NT2/D1 (cell line): ENCODE results near the gene MYLK2.
"Not testable (repeated sequence)": the region's sequence is repeated elsewhere in the genome, so short reads cannot be mapped to it uniquely, and the experiment has no call there.

Experiments
- DNase-seq: peaks from one replicate; pipeline ENCODE4 v3.0.0-alpha.2; 2011; ENCODE audit warnings: low read depth, low spot score
- H3K27me3 ChIP-seq: 2 replicates; pipeline ENCODE4 v1.6.0; 2011; ENCODE audit warnings: mild to moderate bottlenecking; ENCODE audit not compliant: insufficient read length, insufficient read depth
- H3K36me3 ChIP-seq: 2 replicates; pipeline ENCODE4 v1.6.1; 2011; ENCODE audit warnings: mild to moderate bottlenecking, low read length, mixed read lengths; ENCODE audit not compliant: insufficient read depth, insufficient read length
- H3K4me1 ChIP-seq: 2 replicates; pipeline ENCODE4 v1.5.1; 2011; ENCODE audit not compliant: insufficient read depth, insufficient read length
- H3K4me3 ChIP-seq: 2 replicates; pipeline ENCODE4 v1.5.1; 2011; ENCODE audit warnings: low read depth; ENCODE audit not compliant: insufficient read length
- H3K9ac ChIP-seq: 2 replicates; pipeline ENCODE4 v1.6.0; 2011; ENCODE audit warnings: low read depth; ENCODE audit not compliant: insufficient read length
- H3K9me3 ChIP-seq: 2 replicates; pipeline ENCODE4 v1.5.1; 2011; ENCODE audit warnings: mild to moderate bottlenecking, low read length; ENCODE audit not compliant: insufficient read depth
- SUZ12 ChIP-seq: IDR thresholded peaks from 2 replicates; pipeline ENCODE4 v1.6.1; 2011; ENCODE audit not compliant: insufficient read length, insufficient read depth; ENCODE audit errors: extremely low read depth
- YY1 ChIP-seq: IDR thresholded peaks from 2 replicates; pipeline ENCODE4 v1.6.1; 2011; ENCODE audit not compliant: insufficient read length, insufficient read depth
- ZNF274 ChIP-seq: IDR thresholded peaks from 2 replicates; pipeline ENCODE4 v1.6.1; 2011; ENCODE audit warnings: mild to moderate bottlenecking, low read depth, low read length

Gene MYLK2

DNA sequence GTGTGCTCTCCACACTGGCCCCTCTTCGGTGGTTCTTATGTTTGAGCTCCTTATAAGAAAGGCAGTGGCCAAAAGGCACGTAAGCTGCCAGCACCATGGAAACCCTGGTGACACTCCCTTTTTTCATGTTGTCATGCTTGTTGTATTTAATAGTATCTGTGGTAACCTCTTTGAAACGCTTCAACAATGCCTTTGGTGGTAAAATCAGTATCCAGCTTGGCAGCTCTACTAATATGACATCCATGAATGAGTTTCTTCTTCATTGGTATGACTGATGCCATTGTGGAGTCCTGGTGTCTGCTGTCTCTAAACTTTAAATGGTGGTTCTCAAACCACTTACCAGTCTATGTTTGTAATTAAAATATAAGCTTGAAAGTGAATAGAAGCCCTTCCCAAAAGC lies 10.7 kb upstream of the MYLK2 start:
- Histone ChIP-seq H3K9me3 (no peaks in the 10 kb centered on the region), H3K36me3 (peaks cover 32% of the 10 kb centered on the region), H3K27me3 (no peaks in the 10 kb centered on the region), H3K4me3 (no peak overlapping the region), H3K9ac (no peak overlapping the region), H3K4me1 (peaks cover 2% of the 10 kb centered on the region)
- TF ChIP-seq SUZ12 (no peak), ZNF274 (no peak), YY1 (no peak)
- no peak for DNase-seq

DNA sequence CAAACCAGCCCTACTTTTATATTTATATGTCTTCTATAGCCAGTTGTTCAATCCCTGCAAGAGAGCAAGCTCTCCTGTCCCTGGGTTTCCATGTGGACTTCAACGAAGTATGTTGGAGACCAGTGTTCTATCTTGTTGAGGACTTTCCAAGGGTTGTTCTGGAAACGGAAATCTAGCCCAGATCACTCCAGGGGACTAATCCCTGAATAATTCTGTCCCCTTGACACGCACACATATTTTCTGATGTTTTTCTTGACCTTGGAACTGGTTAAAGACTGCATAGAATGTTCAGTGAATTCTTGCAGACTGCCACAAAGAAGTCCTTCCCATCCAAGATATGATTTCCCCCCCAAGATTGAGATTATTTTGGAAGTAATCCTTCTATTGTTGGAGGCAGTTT lies 9.5 kb upstream of the MYLK2 start:
- Histone ChIP-seq H3K36me3 (peaks cover 20% of the 10 kb centered on the region), H3K4me1 (peaks cover 2% of the 10 kb centered on the region), H3K4me3 (no peak overlapping the region), H3K27me3 (no peaks in the 10 kb centered on the region), H3K9ac (no peak overlapping the region), H3K9me3 (no peaks in the 10 kb centered on the region)
- TF ChIP-seq SUZ12 (no peak), ZNF274 (no peak), YY1 (no peak)
- DNase-seq = no peak

DNA sequence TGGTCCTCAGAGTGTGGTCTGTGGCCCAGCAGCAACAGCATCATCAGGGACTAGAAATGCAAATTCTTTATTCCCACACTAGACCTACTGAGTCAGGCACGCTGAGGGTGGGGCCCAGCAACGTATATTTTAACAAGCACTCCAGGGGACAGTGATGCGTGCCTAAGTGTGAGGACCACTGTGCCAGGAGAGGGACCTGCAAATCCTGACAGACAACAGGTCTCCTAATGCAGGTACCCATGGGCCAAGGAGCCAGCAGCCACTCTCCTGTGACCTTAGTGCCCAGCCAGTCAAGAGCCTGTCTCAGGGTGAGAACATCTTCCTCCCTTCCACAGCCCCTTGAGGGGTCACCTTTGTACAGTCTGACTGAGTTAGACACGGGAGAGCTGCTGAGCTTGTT lies 8.0 kb upstream of the MYLK2 start:
- Histone ChIP-seq H3K9ac (no peak overlapping the region), H3K36me3 (peaks cover 14% of the 10 kb centered on the region), H3K27me3 (no peaks in the 10 kb centered on the region), H3K4me1 (peaks cover 9% of the 10 kb centered on the region), H3K9me3 (no peaks in the 10 kb centered on the region), H3K4me3 (no peak overlapping the region)
- DNase-seq = no peak
- TF ChIP-seq SUZ12 (no peak), ZNF274 (no peak), YY1 (no peak)

DNA sequence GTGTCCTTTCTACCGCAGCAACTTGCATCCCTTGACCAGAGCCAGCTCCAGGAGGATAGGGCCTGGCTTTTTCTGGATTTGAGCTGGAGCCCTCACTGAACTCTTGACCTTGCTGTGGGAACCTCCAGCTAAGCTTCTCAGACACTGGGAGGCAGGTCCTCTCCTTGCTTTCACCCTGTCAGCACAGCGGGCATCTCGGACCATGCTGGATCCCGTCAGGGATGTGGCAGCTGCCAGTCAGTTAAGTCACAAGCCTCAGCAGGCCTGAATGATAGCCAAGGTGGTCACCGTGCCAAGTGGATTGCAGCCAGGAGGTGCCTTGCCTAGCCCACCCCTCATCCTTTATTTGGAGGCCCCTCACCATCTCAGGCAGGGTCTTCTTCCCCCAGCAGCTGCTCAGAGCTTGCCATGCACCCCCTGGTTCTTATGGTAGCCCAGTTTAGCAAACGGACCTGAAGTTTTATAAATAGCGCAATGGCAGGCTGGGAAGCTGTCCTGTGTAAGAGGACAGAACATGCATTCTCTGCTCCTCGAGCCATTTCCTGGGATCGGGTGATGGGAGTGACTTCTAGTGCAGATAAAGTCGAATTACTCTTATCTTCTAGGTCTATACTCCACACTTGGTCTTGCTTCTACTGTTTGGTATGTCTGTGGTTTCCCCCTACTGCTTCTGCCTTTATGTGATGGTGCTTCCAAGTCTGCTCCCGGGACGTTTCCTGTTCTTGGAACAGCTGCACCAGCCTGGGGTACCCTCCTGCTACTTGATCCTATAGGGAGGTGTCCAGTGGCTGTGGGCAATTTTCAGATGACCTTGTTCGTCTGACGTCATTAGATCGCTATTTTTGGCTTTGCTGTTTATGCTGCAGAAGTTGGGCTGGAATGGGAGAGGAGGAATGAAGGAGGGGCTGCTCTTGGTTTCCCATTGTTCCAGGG lies 7.1 kb upstream of the MYLK2 start:
- H3K27me3 ChIP-seq = no peaks in the 10 kb centered on the region
- no peak overlapping the region for H3K9ac ChIP-seq
- peaks cover 5% of the 10 kb centered on the region for H3K36me3 ChIP-seq
- no peak for TF ChIP-seq SUZ12
- no peak for TF ChIP-seq YY1
- no peak for TF ChIP-seq ZNF274
- peaks cover 9% of the 10 kb centered on the region for H3K4me1 ChIP-seq
- DNase-seq = no peak
- H3K4me3 ChIP-seq = no peak overlapping the region
- H3K9me3 ChIP-seq = no peaks in the 10 kb centered on the region

DNA sequence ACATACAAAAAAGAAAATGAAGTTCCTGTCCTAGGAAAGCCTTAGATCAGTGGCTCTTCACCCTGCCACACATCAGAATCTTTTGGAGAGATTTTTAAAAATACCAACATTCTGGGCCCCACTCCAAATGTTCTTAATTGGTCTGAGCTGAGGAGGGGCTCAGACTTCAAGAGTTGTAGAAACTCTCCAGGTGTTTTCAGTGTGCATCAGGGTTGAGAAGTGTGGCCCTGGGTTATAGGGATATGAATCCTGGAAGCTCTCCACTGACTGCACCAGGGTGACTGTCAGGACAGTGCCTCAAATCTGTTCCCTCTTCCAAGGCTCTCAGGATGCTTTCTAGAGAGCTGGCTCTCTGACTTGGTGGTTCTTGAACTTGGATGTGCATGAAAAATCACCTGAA lies 5.5 kb upstream of the MYLK2 start:
- Histone ChIP-seq H3K36me3 (peaks cover 1% of the 10 kb centered on the region), H3K27me3 (no peaks in the 10 kb centered on the region), H3K9me3 (no peaks in the 10 kb centered on the region), H3K4me1 (peaks cover 9% of the 10 kb centered on the region), H3K4me3 (no peak overlapping the region), H3K9ac (no peak overlapping the region)
- TF ChIP-seq SUZ12 = no peak
- TF ChIP-seq ZNF274 = no peak
- TF ChIP-seq YY1 = no peak
- DNase-seq = no peak

DNA sequence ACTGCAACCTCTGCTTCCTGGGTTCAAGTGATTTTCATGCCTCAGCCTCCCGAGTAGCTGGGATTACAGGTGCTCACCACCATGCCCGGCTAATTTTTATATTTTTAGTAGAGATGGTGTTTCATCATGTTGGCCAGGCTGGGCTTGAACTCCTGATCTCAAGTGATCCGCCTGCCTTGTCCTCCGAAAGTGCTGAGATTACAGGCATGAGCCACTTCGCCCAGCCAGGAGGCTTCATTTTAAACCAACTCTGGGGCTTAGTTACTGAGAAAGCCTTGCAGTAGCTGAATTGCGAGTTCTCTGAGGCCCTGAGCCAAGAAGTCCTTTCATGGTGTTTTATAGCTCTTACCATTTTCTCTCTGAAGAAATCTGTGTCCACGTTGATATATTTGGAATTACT lies 5.0 kb upstream of the MYLK2 start:
- H3K36me3 ChIP-seq, H3K4me3 ChIP-seq, H3K4me1 ChIP-seq, H3K9ac ChIP-seq, H3K9me3 ChIP-seq, DNase-seq, H3K27me3 ChIP-seq: not testable (repeated sequence)

DNA sequence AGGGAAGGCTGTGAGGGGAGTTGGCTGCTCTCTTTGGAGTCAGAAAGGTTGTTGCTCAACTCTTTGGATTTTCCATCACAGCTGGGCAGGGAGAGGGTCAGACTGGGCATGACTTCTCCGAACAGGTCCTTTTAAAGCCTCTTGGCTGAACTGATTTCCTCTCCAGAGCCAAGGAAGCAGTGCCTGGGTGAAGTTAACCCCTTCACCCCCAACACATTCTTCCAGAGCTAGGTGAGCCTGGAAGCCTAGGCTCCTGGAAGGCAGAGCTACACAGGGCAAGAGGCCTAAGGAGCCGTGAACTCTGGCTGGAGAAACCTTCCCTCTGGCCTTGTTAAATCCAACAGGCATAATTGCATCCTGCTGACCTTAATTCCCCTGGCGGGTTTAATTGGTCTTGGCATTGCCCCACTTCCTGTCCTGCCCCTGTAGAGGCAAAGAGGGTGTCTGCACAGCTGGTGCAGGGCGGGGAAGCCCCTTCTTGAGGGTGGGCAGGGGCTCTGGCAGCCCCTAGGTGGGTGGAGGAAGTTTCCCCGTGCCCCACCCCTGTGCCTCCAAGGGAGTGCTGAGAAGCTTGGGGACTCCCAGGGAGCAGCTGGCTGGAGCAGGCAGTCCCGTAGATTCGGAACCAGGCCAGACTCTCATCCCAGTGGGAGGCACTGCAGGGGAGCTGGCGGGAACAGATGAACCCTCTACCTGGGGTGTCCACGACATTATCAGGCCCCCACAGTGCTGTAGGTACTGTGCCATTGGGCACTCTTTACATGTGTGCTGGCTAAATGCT lies 3.6 kb upstream of the MYLK2 start:
- no peaks in the 10 kb centered on the region for H3K36me3 ChIP-seq
- DNase-seq = no peak
- peaks cover 9% of the 10 kb centered on the region for H3K4me1 ChIP-seq
- no peak overlapping the region for H3K9ac ChIP-seq
- H3K4me3 ChIP-seq = no peak overlapping the region
- TF ChIP-seq ZNF274 (no peak), SUZ12 (no peak), YY1 (no peak)
- no peaks in the 10 kb centered on the region for H3K9me3 ChIP-seq
- no peaks in the 10 kb centered on the region for H3K27me3 ChIP-seq
